NT2/D1 (cell line): Measurements from ENCODE around the gene CREG2.

Experiments used
- DNase-seq: peaks from one replicate; pipeline ENCODE4 v3.0.0-alpha.2; 2011; ENCODE audit warnings: low read depth, low spot score
- H3K27me3 ChIP-seq: 2 replicates; pipeline ENCODE4 v1.6.0; 2011; ENCODE audit warnings: mild to moderate bottlenecking; ENCODE audit not compliant: insufficient read length, insufficient read depth
- H3K36me3 ChIP-seq: 2 replicates; pipeline ENCODE4 v1.6.1; 2011; ENCODE audit warnings: mild to moderate bottlenecking, low read length, mixed read lengths; ENCODE audit not compliant: insufficient read depth, insufficient read length
- H3K4me1 ChIP-seq: 2 replicates; pipeline ENCODE4 v1.5.1; 2011; ENCODE audit not compliant: insufficient read depth, insufficient read length
- H3K4me3 ChIP-seq: 2 replicates; pipeline ENCODE4 v1.5.1; 2011; ENCODE audit warnings: low read depth; ENCODE audit not compliant: insufficient read length
- H3K9ac ChIP-seq: 2 replicates; pipeline ENCODE4 v1.6.0; 2011; ENCODE audit warnings: low read depth; ENCODE audit not compliant: insufficient read length
- H3K9me3 ChIP-seq: 2 replicates; pipeline ENCODE4 v1.5.1; 2011; ENCODE audit warnings: mild to moderate bottlenecking, low read length; ENCODE audit not compliant: insufficient read depth
- SUZ12 ChIP-seq: IDR thresholded peaks from 2 replicates; pipeline ENCODE4 v1.6.1; 2011; ENCODE audit not compliant: insufficient read length, insufficient read depth; ENCODE audit errors: extremely low read depth
- YY1 ChIP-seq: IDR thresholded peaks from 2 replicates; pipeline ENCODE4 v1.6.1; 2011; ENCODE audit not compliant: insufficient read length, insufficient read depth
- ZNF274 ChIP-seq: IDR thresholded peaks from 2 replicates; pipeline ENCODE4 v1.6.1; 2011; ENCODE audit warnings: mild to moderate bottlenecking, low read depth, low read length

The CREG2 gene

GRCh38 chr2:101362777-101363176 lies 24.5 kb downstream of the CREG2 start:
- no peaks in the 10 kb centered on the region for H3K36me3 ChIP-seq
- no peaks in the 10 kb centered on the region for H3K27me3 ChIP-seq
- no peak overlapping the region for H3K9ac ChIP-seq
- no peak for DNase-seq
- TF ChIP-seq ZNF274 (no peak), SUZ12 (no peak), YY1 (no peak)
- no peak overlapping the region for H3K4me3 ChIP-seq
- H3K9me3 ChIP-seq: no peaks in the 10 kb centered on the region
- peaks cover 3% of the 10 kb centered on the region for H3K4me1 ChIP-seq

GRCh38 chr2:101362316-101362715 lies 25.0 kb downstream of the CREG2 start:
- peaks cover 3% of the 10 kb centered on the region for H3K4me1 ChIP-seq
- TF ChIP-seq SUZ12 (no peak), ZNF274 (no peak), YY1 (no peak)
- no peaks in the 10 kb centered on the region for H3K9me3 ChIP-seq
- H3K27me3 ChIP-seq: no peaks in the 10 kb centered on the region
- no peak overlapping the region for H3K4me3 ChIP-seq
- no peak for DNase-seq
- H3K36me3 ChIP-seq: no peaks in the 10 kb centered on the region
- H3K9ac ChIP-seq: no peak overlapping the region

GRCh38 chr2:101361522-101361921 lies 25.8 kb downstream of the CREG2 start:
- Histone ChIP-seq H3K4me3 (no peak overlapping the region), H3K27me3 (no peaks in the 10 kb centered on the region), H3K9me3 (no peaks in the 10 kb centered on the region), H3K9ac (no peak overlapping the region), H3K4me1 (peaks cover 3% of the 10 kb centered on the region), H3K36me3 (no peaks in the 10 kb centered on the region)
- TF ChIP-seq SUZ12: no peak
- TF ChIP-seq ZNF274: no peak
- no peak for TF ChIP-seq YY1
- no peak for DNase-seq

- Histone ChIP-seq H3K36me3 (no peaks in the 10 kb centered on the region), H3K9ac (no peak overlapping the region), H3K4me3 (no peak overlapping the region), H3K4me1 (peaks cover 3% of the 10 kb centered on the region), H3K9me3 (no peaks in the 10 kb centered on the region), H3K27me3 (no peaks in the 10 kb centered on the region)
- DNase-seq: no peak
- no peak for TF ChIP-seq SUZ12
- TF ChIP-seq YY1: no peak
- TF ChIP-seq ZNF274: no peak
These were observed 26.2 kb downstream of the CREG2 start for GRCh38 chr2:101361121-101361520.

GRCh38 chr2:101360232-101360631 lies 27.1 kb downstream of the CREG2 start:
- Histone ChIP-seq H3K36me3 (no peaks in the 10 kb centered on the region), H3K9ac (no peak overlapping the region), H3K9me3 (no peaks in the 10 kb centered on the region), H3K4me1 (peaks cover 5% of the 10 kb centered on the region), H3K4me3 (no peak overlapping the region), H3K27me3 (no peaks in the 10 kb centered on the region)
- no peak for DNase-seq
- TF ChIP-seq YY1 (no peak), ZNF274 (no peak), SUZ12 (no peak)

GRCh38 chr2:101359410-101359954 lies 27.8 kb downstream of the CREG2 start:
- H3K4me1 ChIP-seq: peaks cover 8% of the 10 kb centered on the region
- DNase-seq: no peak
- H3K27me3 ChIP-seq: no peaks in the 10 kb centered on the region
- no peak overlapping the region for H3K4me3 ChIP-seq
- no peak overlapping the region for H3K9ac ChIP-seq
- H3K36me3 ChIP-seq: no peaks in the 10 kb centered on the region
- no peaks in the 10 kb centered on the region for H3K9me3 ChIP-seq
- TF ChIP-seq SUZ12 (no peak), ZNF274 (no peak), YY1 (no peak)

- no peak for TF ChIP-seq SUZ12
- no peak for TF ChIP-seq YY1
- TF ChIP-seq ZNF274: no peak
- H3K36me3 ChIP-seq: no peaks in the 10 kb centered on the region
- no peak for DNase-seq
- no peak overlapping the region for H3K9ac ChIP-seq
- no peaks in the 10 kb centered on the region for H3K27me3 ChIP-seq
- H3K4me1 ChIP-seq: peaks cover 8% of the 10 kb centered on the region
- H3K9me3 ChIP-seq: no peaks in the 10 kb centered on the region
- H3K4me3 ChIP-seq: no peak overlapping the region
These were observed 29.9 kb downstream of the CREG2 start for GRCh38 chr2:101357376-101357775.

GRCh38 chr2:101356521-101356920 lies 30.8 kb downstream of the CREG2 start:
- no peak for DNase-seq

More at GRCh38 chr2:101356521-101356920, 30.8 kb downstream of the CREG2 start:
- no peaks in the 10 kb centered on the region for H3K27me3 ChIP-seq
- TF ChIP-seq ZNF274 (no peak), YY1 (no peak)
- H3K9ac ChIP-seq: no peak overlapping the region
- no peak overlapping the region for H3K4me3 ChIP-seq
- peaks cover 5% of the 10 kb centered on the region for H3K4me1 ChIP-seq
- H3K36me3 ChIP-seq: no peaks in the 10 kb centered on the region
- no peaks in the 10 kb centered on the region for H3K9me3 ChIP-seq
